ENCODE results near the gene RBP4.

GRCh38 chr10:93552780-93553179 is 48.3 kb downstream of the RBP4 start:
- TF ChIP-seq CTCF (IDR thresholded peaks at IDR 0.05) (no peak), EP300 (IDR thresholded peaks at IDR 0.05) (no peak), POLR2A (IDR thresholded peaks at IDR 0.05) (no peak)
